Activated T-helper 1 cell treated with anti-CD3 and anti-CD28 coated beads, Interleukin-2, amount 50 U/mL, for 16 hours (primary cell): ENCODE data around the gene EXD3.

Source experiments
- DNase-seq, 2 donors: peaks; one replicate each; pipeline ENCODE4 v3.0.0-alpha.2; 2020; ENCODE audit warnings: low read depth in 1 of 2, low spot score in 1 of 2

The EXD3 gene

DNA sequence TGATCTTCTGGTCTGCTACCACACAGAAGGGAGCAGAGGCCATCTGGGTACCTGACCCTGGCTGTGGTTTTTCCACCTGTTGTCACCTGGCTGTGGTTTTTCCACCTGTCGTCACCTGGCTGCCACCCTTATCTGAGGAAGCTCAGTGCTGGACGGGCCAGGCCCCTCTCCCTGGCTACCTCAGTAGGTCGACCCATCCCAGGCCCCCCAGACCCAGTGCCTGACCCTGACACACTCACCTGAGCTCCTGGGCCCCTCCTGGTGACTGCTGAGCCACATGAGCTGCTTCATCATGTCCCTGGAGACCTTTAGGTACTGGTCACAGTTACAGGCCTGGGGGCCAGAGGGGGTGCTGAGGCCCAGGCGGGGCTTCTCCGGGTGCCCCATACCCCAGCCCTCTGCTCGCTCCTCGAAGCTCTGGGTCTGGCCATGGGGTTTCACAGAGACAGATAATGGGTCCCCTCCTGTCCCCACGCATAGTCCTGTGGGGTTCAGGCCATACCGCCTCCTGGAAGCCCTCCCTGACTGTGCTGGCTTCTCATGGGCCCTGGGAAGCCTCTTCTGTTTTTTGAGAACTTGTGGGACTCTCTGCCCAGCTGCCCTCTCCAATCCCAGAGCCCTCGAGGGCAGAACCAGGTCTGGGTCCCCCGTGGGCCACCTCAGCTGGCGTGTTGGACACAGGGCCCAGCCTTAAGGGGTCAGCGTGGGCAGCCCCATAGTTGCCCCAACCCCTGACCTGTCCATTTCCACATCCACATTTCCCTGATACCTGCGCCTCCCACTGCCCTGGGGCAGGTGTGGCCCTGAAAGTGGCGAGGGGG, 113.4 kb downstream of the EXD3 start:
- DNase-seq, result no peak

DNA sequence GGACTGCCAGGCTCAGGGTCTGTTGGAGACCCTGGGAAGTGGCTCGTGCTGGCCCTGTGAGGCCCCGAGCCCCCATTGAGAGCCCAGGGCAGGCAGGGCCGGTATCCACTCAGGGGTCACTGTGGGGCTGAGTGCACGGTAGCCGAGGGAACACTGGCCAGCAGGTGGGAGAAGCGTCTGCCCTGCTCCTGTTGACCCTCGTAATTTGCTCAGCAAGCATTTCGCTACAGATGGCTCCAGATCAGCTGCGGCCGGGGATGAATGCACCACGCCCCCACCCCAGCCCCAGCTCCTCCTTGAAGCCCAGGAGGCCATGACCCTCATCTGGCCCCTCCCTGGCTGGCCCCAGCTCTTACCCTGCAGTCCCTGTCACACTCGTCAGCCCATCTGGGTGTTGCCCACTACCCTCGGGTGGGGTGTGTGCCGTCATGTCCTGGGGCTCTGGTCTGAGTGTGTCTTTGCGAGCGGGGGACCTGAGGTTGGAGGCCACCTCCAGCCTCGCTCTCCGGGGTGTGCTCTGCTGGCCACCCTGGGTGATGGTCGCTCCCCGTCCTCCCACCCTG, 114.8 kb downstream of the EXD3 start:
- DNase-seq, result no peak

DNA sequence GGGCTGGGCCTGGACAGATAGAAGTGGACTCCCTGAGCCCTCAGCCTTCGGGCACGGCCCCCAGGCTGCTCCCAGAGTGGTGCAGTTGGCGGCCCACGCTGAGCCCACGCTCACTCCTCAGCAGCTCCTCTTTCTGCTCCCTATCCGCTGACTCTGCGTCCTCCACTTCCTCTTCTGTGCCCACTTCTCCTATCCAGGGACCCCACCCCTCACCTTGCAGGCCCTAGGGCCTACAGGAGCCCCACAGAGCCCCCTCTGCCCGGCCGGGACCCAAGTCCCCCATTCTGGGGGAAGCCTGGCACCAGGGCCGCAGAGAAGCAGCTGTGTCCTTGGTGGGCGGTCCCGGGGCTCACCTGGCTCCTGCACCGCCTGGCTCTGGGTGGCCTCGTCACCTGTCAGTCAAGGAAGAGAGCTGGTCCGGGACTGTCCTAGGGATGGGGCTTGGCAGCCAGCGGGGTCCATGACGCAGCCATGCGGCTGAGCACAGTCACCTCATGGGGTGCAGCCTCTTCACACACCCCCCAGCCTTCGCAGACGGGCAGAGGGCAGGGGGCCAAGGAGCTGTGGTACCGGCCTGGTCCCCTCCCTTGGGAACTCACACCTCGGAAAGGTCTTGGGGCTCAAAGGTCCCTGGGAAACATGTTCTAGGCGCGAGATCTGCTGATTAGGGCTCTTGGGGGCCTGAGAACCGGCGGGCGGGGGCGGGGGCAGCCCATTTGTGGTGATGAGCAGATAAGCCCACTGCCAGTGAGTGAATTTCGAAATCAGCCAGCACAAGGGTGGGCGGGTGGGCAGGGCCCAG, 115.5 kb downstream of the EXD3 start:
- DNase-seq, result no peak

DNA sequence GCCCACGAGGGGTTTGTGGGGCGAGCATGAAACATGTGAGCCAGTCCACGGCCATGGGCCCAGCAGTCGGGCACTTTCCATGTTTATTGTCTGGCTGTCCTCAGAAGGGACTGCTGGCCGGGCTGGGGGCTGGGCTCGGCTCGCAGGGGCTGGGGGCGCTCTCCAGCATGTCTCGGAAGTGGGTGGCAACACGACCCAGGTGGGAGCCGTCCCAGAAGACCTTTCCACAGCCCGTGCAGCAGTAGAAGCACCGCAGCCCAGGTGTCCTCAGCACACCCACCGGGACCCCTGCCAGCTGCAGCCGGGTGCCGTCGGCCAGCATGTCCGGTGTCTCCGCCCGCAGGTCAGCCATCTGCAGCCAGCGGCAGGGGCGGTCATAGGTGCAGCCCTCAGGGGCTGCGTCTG, 116.1 kb downstream of the EXD3 start:
- DNase-seq, result no peak

DNA sequence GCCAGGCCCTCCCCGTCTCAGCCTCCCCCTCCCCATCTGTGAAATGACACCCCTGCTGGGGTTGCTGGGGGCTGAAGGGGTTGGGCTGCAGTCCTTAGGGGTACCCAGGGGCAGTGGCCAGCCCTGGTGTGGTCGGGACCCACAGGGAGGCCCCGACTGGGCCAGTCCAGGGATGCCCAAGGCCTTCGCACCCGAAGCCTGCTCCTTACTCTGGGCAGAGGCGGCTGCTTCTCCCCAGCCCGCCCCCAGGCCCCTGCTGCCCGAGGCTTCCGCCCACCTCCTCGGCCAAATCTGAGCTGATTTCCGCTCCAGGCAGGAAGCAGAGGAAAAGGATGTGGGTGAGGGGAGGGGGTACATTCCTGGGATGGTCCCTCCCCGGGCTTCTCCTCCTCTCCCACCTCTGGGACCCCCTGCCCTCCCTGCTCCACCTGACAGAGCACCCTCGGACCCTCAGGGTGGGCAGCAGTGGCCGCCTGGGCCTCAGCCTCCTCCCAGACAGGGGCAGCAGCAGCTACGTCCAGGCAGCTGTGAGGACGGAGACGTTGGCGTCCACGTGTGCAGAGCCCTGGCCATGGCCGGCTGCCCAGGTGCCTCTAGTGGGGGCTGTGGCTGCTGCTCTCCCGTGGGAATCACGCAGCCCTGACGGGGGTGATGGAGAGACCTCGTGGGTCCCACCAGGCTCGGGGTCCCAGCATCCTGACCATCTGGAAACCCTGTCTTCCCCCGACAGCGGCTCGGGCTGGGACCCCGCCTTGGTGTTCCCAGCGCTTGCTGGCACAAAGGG, 116.7 kb downstream of the EXD3 start:
- no peak for DNase-seq

DNA sequence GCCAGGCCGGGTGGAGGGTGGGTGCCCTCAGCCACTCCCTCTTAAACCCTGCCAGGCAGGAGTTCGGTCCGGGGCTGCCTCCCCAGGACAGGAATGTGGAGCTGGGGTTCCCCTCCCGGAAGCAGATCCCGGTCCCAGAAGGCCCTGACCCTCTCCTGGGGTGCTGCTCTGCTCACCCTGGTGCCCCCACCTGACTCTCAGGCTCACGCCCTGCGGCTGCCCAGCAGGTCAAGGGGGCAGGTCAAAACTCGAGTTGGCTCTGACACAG, 117.2 kb downstream of the EXD3 start:
- DNase-seq, result no peak

DNA sequence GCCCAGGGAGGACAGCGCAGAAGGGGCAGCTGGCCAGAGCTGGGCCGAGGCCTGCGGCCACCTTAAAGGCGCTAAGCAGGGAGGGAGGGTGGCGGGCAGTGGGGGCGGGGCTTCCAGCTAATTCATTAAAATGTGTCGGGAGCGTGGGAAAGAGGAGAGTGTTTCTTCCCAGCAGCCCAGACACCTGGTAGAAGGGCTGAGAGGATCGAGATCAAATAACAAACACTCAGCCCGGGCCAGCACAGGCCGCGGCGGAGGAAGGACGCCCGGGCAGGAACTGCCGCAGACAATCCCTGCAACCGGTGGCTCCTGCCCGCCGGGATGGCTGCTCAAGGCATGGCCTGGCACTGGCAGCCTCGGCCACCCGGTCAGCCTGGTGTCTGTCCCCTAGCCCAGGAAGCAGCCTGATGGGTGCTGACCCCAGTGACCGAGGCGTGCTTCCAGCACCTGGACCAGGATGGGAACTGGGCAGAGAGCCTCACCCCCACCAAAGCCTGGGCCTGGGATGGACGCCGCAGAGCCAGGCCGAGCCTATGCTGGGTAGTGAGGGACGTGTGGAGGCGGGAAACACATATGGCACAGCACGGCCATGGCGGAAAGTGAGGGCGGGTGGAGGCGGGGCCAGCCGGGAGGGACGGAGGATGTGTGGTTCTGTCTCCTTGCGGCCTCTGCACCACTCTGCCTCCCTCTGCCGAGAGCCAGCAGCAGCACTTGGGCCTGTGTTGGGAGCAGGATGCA, 117.7 kb downstream of the EXD3 start:
- peak; percentile 26 to 40 for DNase-seq

DNA sequence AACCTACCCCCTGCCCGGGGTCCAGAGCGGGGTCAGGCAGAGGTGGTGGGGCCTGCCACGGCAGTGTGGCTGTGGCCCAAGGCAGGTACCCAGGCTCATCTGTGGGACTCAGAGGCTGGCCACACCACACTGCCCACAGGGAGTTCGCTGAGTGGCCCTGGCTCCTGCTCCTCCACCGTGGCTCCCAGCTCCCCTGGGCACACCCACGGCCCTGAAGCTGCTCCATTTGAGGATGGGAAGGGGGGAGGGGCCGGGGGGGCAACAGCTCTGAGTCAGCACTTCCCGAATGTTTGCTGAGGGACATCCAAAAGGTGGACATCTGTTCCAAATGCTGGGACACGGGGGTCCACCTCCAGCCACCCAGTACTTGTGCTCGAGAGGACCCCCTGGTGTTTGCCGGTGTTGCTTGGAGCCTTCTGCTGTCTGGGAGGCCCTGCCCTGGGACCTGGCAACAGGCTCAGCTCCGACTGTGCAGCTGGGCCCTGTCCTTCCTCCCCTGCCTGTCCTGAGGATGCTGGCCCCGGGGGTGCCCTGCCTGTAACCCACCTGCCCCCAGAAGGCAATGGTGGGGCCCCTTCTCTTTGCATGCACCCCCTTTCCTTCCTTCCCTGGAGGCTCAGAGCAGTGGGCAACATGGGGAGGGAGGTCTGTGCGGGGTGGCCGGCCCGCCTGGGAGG, 118.4 kb downstream of the EXD3 start:
- DNase-seq, result no peak

DNA sequence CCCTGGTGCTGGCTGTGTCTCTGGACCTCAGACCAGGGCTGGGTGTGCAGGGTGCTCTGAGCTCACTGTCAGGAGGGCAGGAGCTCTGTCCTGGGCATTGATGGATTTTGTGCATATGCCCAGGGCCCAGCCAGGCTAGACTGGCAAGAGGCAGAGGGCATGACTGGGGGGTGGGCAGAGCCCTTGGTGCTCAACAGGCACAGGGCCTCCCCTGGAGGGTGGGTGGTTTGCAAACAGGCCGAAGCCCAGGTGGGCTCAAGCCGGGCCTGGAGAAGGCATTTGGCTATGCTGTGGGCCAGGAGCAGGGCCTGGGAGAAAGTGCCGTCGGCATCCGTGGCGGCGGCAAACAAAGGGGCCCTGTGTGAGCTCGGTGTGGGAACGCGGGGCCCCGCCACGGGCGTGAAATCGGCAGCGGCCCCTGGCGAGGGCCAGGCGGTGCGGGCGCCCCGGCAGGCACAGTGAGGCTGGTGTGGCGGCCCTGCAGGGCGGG, 119.0 kb downstream of the EXD3 start:
- no peak for DNase-seq

DNA sequence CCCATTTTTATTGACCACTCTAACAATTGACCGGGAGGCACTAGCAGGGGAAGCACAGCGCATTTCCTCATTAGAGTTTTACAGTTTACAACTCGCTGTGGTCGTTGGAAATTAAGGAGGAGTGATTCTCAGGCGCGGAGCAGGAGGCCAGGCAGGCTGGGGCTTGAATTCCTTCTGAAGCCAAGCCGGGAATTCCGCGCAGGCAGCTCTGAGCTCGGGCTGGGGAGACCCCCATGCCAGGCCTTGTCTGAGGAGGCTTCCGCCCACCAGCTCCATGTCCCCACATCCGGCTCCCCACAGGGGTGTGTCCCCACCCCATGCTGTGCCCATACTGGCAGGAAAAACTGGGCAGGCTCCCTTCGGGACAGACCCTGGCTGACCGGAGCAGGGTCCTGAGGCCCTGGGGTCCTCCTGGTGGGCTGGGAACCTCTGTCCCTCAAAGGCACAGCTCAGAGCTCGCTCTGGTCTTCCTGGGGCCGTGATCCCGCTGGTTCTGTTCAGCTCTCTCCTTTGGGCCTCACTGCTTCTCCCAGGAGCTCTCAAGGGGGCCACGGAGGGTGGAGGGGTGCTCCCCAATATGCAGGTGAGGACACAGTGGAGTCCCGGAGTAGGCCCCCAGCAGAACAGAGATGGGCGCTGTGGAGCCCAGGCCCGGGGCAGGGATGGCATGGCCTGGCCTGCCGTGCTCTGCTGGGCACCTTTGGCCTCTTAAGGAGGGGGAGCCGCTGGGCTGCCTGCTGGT, 119.6 kb downstream of the EXD3 start:
- no peak for DNase-seq

DNA sequence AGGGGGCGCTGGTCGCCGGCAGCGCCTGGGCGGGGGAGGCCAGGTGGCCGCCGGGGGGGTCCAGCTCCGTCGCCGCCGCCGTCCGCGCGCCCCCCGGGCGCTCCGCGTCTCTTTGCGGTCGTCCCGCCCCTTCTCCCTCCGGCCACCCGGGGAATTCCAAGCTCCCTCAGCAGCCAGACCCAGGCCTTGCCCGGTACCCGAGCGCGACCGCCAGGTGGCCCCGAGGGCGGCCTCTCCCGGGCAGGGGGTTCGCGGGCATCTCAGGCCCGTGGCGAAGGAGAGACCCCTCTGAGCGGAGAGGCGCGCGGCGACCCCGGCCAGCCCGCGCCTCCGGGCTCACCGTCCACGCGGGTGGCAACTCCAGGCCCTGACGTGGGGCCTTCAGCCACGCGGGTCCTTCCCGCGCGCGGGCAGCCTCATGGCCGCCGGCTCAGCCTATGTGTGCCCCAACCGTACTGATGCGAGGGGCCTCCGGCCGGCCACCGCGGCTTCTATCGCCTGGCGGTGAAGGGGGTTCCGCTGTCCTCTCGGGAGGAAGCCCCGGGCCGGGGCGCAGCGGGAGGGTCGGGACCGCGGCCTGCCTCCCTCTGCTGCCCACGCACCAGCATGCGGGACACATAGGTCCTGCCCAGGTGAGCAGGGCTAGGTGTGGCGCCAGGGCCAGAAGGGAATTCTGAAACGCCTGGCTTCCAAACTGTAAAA, 120.4 kb downstream of the EXD3 start:
- no peak for DNase-seq

DNA sequence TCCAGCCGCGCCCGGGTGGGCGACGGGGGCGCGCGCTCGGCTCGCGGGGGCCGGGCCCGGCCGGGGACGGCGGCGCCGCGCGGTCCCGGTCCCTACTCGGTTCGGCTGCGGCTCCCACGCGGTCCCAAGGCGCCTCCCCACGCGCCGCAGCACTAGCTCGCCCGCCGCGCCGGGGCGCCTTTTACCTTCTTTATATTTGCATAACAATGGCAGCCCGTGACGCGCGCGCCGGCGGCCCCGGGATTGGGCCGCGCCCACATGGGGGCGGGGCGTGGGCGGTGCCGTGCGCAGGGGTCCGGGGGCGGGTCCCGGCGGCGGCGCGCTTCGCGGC, 120.9 kb downstream of the EXD3 start, which contains the start of gene NRARP:
TSS of gene NRARP (minus strand) at position 154 of the 331 bp plus-strand sequence. CDS start 343 bp downstream, outside the sequence.
- peak; percentile 76 to 90 for DNase-seq

DNA sequence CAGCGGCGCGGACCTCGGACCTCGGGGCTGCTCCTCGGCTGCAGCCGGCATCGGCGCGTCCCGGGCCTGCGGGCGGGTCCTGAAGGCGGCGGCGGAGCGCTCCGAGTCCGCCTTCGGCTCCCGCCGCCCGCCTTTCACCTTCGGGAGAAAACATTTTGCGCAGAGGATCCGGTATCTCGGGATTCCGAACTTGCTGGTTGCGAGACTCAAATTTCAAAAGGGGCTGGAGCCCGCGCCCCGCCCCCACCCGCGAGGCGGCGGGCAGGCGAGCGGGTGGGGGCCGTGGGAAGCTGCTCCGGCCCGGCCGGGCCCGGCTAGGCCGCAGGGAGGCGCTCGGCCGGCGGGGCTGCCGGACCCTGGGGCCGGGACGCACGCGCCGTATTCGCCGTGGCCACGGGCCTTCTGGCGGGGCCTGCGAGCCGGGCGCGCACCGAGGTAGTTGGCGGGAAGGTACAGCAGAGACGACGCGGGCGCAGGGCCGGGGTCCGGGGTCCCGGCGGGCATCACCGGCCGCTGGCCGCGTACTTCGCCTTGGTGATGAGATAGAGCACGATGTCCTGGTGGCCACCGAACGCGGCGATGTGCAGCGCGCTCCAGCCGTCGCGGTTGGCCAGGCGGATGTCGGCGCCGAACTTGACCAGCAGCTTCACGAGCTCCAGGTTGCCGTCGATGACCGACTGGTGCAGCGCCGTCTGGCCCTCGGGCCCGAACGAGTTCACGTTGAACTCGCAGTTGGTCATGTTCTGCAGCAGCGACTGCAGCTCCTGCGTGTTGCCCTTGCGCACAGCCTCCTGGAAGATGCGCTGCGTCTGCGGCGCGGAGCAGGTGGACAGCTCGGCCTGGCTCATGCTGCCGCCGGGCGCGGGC, 121.6 kb downstream of the EXD3 start:
- DNase-seq, result no peak

DNA sequence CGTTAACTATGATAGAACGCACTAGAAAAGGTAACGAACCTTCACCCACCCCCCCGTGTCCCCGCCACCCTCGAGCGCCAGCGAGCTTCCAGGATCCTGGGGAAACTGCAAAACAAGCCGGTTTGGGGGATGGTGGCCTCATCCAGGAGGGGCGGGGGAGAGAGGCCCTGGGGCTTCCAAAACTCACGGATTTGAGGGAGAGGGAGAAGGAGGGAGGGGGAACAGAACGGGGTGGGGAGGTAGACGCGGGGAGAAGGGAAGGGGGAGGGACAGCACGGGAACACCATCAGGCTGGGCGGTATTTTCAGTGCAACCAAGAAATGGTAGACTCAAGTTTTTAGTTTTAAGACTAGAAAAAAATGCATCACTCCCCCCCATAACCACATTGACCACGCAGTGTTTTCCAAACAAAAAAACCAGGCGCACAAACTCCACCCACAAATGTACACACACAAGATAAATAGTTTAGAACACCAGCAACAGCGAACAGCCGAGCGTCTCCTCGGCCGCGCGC, 122.3 kb downstream of the EXD3 start:
- DNase-seq, result no peak

DNA sequence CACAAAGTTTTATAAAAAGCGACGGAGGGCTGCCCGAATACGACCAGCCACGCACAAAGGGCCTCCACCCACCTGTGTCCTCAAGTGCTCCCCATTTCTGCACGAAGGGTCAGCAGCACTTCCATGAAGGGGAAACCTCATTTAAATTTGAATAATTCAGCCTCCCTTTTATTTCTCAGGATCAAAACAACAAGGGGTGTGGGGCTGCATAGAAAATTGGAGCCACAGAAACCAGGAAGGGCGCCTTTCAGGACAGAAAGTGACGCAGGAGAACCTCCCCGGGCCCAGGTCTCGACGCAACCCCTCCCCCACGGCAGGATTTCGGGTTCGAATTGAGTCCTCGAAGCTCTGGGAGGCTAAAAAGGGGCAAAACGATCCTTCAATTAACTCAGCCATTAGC, 123.0 kb downstream of the EXD3 start:
- no peak for DNase-seq

DNA sequence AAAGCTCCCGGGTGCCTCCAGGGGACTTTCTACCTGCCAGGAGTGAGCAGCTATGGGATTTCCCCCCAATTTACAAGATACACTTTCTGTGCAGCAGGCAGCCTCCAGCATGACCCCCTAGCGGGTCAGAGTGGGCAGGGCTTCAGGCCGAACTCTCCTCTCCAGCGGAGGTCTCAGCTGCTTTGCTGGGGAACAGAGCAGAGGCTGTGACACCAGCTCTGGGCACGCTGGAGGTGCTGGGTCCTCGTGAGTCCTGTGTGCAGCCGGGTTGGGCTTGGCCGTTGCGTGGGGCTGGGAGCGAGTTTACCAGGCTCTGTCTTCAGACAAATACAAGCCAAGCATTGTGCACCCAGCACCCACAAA, 123.8 kb downstream of the EXD3 start:
- DNase-seq, result no peak

DNA sequence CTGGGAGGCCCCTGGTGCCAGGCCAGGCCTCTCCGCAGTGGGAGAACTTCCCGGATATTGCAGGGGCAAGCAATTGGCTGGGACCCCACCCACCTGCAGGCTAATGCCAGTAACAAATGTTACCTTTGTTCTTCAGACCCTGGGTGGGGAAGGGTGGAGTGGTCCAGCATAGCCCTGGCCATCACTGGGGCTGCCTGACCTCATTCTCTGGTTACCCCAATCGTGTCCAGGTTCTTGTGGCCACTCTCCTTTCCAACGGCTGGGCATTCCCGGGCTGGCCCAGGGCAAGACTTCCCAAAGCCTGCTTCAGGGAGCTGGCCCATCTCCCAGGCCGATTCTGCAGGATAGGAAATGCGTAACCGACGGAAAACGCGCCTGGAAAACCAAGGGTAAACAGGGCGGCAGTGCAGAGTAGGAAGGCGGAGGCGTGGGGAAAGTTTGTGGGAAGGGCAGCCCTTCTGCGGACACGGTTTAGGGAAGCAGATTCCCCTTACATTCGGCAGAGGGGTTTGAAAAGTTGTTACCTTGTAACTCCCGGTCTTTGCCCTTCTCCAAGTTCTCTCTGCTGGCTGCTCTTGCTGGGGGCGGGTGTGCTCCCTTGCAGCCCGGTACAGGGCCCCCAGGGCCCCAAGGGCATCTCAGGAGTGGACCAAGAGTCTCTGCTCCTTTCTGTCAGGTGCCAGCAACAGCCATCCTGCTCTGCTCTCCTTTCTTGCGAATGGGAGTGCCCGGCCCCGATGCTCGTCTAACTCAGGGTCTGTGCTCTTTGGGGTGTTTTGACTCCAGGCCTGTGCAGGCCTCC, 124.4 kb downstream of the EXD3 start:
- DNase-seq, result no peak
